HepG2 (cell line): ENCODE data around the gene BOD1. TPM values are rescaled to one million over a fixed set of nuclear protein-coding genes. Genes with fewer than 3 reads are reported as not detected.

ENCODE experiments used
- BATF2 ChIP-seq: sonication (generic); formaldehyde crosslinking; IDR thresholded peaks from 2 replicates; pipeline ENCODE4 v1.8.0; 2022; ENCODE audit warnings: mild to moderate bottlenecking, missing genetic modification reagents, moderate library complexity
- ELF3 ChIP-seq: IDR thresholded peaks from 2 replicates; pipeline ENCODE4 v1.6.1; 2016; ENCODE audit warnings: missing genetic modification reagents, missing compliant biosample characterization
- FOXA1 ChIP-seq, 2 experiments: fragments of 450-650 bp in 1 of 2; sonication (generic) in 1 of 2; formaldehyde crosslinking in 1 of 2; IDR thresholded peaks; 2 replicates each; pipeline versions ENCODE4 v1.4.0 to v1.6.1; 2016 to 2020; ENCODE audit warnings: missing genetic modification reagents in 1 of 2
- GATAD1 ChIP-seq: IDR thresholded peaks from 2 replicates; pipeline ENCODE4 v1.6.1; 2016; ENCODE audit warnings: missing genetic modification reagents, missing compliant biosample characterization
- MAZ ChIP-seq, 2 experiments: sonication (generic) in 1 of 2; formaldehyde crosslinking in 1 of 2; IDR thresholded peaks; 2 replicates each; pipeline versions ENCODE4 v1.5.0 to v1.6.1; 2012 to 2020; ENCODE audit warnings: low read depth in 2 of 2, mild to moderate bottlenecking in 2 of 2, borderline replicate concordance in 1 of 2, improper control_type of control experiment in 1 of 2, low read length in 1 of 2, missing genetic modification reagents in 1 of 2, moderate library complexity in 1 of 2
- PATZ1 ChIP-seq: sonication (generic); formaldehyde crosslinking; IDR thresholded peaks from 2 replicates; pipeline ENCODE4 v1.4.0; 2020; ENCODE audit warnings: missing genetic modification reagents
- RBM39 ChIP-seq: fragments of 200-400 bp; formaldehyde crosslinking; IDR thresholded peaks from one replicate; pipeline ENCODE4 v1.6.1; 2018; ENCODE audit warnings: antibody characterized with exemption, mild to moderate bottlenecking, low read depth, low read length; ENCODE audit not compliant: poor library complexity, severe bottlenecking
- SIN3B ChIP-seq: fragments of 150-350 bp; IDR thresholded peaks from 2 replicates; pipeline ENCODE4 v1.6.1; 2014; ENCODE audit warnings: low read length
- SOX13 ChIP-seq, 3 experiments: fragments of 450-650 bp in 1 of 3; sonication (generic) in 1 of 3; formaldehyde crosslinking in 1 of 3; IDR thresholded peaks in 2 of 3; conservative IDR thresholded peaks in 1 of 3; 2 replicates each; pipeline versions ENCODE4 v1.5.0 to v1.6.1; 2016 to 2020; ENCODE audit warnings: antibody characterized with exemption in 1 of 3, mild to moderate bottlenecking in 1 of 3, missing compliant biosample characterization in 1 of 3, missing genetic modification reagents in 1 of 3, moderate library complexity in 1 of 3
- TARDBP ChIP-seq: sonication (generic); formaldehyde crosslinking; IDR thresholded peaks from 2 replicates; pipeline ENCODE4 v1.8.0; 2022; ENCODE audit warnings: mild to moderate bottlenecking, missing genetic modification reagents
- TBP ChIP-seq: sonication (generic); formaldehyde crosslinking; IDR thresholded peaks from 2 replicates; pipeline ENCODE4 v1.5.0; 2020; ENCODE audit warnings: missing genetic modification reagents
- TMF1 ChIP-seq: sonication (generic); formaldehyde crosslinking; IDR thresholded peaks from 2 replicates; pipeline ENCODE4 v1.8.1; 2022; ENCODE audit warnings: low read depth, missing genetic modification reagents
- ZBTB7A ChIP-seq: sonication (generic); formaldehyde crosslinking; IDR thresholded peaks from 2 replicates; pipeline ENCODE4 v1.8.0; 2022; ENCODE audit warnings: mild to moderate bottlenecking, missing genetic modification reagents
- ZFP1 ChIP-seq: IDR thresholded peaks from 2 replicates; pipeline ENCODE4 v1.6.1; 2016
- ZFP36L2 ChIP-seq: sonication (generic); formaldehyde crosslinking; IDR thresholded peaks from 2 replicates; pipeline ENCODE4 v1.4.0; 2020; ENCODE audit warnings: missing genetic modification reagents
- ZNF207 ChIP-seq: fragments of 450-650 bp; IDR thresholded peaks from 2 replicates; pipeline ENCODE4 v1.6.1; 2016; ENCODE audit warnings: antibody characterized with exemption, borderline replicate concordance
- ZNF30 ChIP-seq: sonication (generic); formaldehyde crosslinking; IDR thresholded peaks from 2 replicates; pipeline ENCODE4 v1.5.0; 2020; ENCODE audit warnings: mild to moderate bottlenecking, missing genetic modification reagents
- ZNF362 ChIP-seq: sonication (generic); formaldehyde crosslinking; IDR thresholded peaks from 2 replicates; pipeline ENCODE4 v1.4.0; 2020; ENCODE audit warnings: missing genetic modification reagents, mild to moderate bottlenecking, borderline replicate concordance
- ZNF572 ChIP-seq: sonication (generic); formaldehyde crosslinking; IDR thresholded peaks from 2 replicates; pipeline ENCODE4 v1.5.1; 2020; ENCODE audit warnings: mild to moderate bottlenecking, missing genetic modification reagents
- ZSCAN25 ChIP-seq: sonication (generic); formaldehyde crosslinking; IDR thresholded peaks from 2 replicates; pipeline ENCODE4 v1.8.0; 2022; ENCODE audit warnings: mild to moderate bottlenecking, missing genetic modification reagents
- polyA plus RNA-seq, 8 experiments: library from polyadenylated mRNA; depleted of rRNA in 3 of 8; stranded (reverse) in 7 of 8; unstranded in 1 of 8; fragments of >200 nt; fragmentation: Illumina TruSeq in 4 of 8; extraction: Trizol in 4 of 8; gene quantifications; 2 replicates each; pipeline versions ENCODE4 v1.2.1 to v1.2.3, GENCODE V29; 2011 to 2016; ENCODE audit warnings: low read depth in 4 of 8, missing spikeins in 1 of 8, mixed read lengths in 1 of 8; ENCODE audit not compliant: insufficient read depth in 1 of 8
- total RNA-seq, 5 experiments: library from RNA; depleted of rRNA; stranded (reverse); fragments of >200 nt; fragmentation: Illumina TruSeq; extraction: Trizol; gene quantifications; 2 replicates each; pipeline ENCODE4 v1.2.3, GENCODE V29; 2016; ENCODE audit warnings: low read depth in 1 of 5

BOD1 gene
- total and polyA plus RNA-seq, 2 of the 13 experiments (the other 11 are each of a cell fraction or from before 2014, with no cell fraction given), result 81.5 to 103 TPM

- peak; percentile 59; the same call in 1 of the 2 replicates for TF ChIP-seq ZSCAN25 (CRISPR knock-in tag)
- TF ChIP-seq ZNF572 (CRISPR knock-in tag), result no peak
- TF ChIP-seq ZNF362 (CRISPR knock-in tag), result peak; percentile 27; the same call in 1 of the 2 replicates
- 0 out of 2 replicates have a peak, but pooled peaks have one; percentile 24 for TF ChIP-seq GATAD1 (CRISPR knock-in tag)
- no peak for TF ChIP-seq ZBTB7A (CRISPR knock-in tag)
- no peak for TF ChIP-seq SIN3B
- no peak for TF ChIP-seq ZNF207
- TF ChIP-seq PATZ1 (CRISPR knock-in tag), result peak; percentile 29; the same call in 1 of the 2 replicates
- no peak for TF ChIP-seq ZNF30
- no peak for TF ChIP-seq TBP (CRISPR knock-in tag)
- TF ChIP-seq BATF2, result no peak
- TF ChIP-seq ZFP1, result no peak
- TF ChIP-seq RBM39, result no peak
- no peak for TF ChIP-seq ZFP36L2 (CRISPR knock-in tag)
- peak; percentile 62 for TF ChIP-seq ELF3 (CRISPR knock-in tag)
- TF ChIP-seq MAZ (IDR thresholded peaks at IDR 0.05; ENCODE audit: borderline replicate concordance, low read depth, low read length), result no peak
- TF ChIP-seq MAZ (CRISPR knock-in tag; IDR thresholded peaks at IDR 0.05; ENCODE audit: low read depth), result 0 out of 2 replicates have a peak, but pooled peaks have one; percentile 19
- TF ChIP-seq FOXA1 (IDR thresholded peaks at IDR 0.05), result no peak
- TF ChIP-seq FOXA1 (CRISPR knock-in tag; IDR thresholded peaks at IDR 0.05), result peak; percentile 32; the same call in 1 of the 2 replicates
- no peak for TF ChIP-seq TARDBP (CRISPR knock-in tag)
- no peak for TF ChIP-seq TMF1 (CRISPR knock-in tag)
- no peak for TF ChIP-seq SOX13 (IDR thresholded peaks at IDR 0.05)
- TF ChIP-seq SOX13 (CRISPR knock-in tag; conservative IDR thresholded peaks at IDR 0.05 in 1 of 2, IDR thresholded peaks at IDR 0.05 in 1 of 2), result peak in 1 of 2 experiments; percentile 89; a peak in 2 of 4 replicates
Measured at GRCh38 chr5:173623296-173623771, 6.9 kb upstream of the BOD1 start (continued).
